Transverse colon (tissue), 4 donors: ENCODE measurements around the gene EVA1C.

Source experiments
- CTCF ChIP-seq, 5 experiments: fragments of 200-600 bp in 3 of 5; fragments of 450-650 bp in 2 of 5; sonication (generic) in 3 of 5; IDR thresholded peaks; 1 replicate in 2 of 5; 2 replicates in 3 of 5; pipeline ENCODE4 v1.5.1; 2016 to 2017; ENCODE audit warnings: antibody characterized with exemption in 5 of 5, inconsistent platforms in 3 of 5, mild to moderate bottlenecking in 2 of 5, moderate library complexity in 1 of 5
- EP300 ChIP-seq: sonication (generic); formaldehyde crosslinking; IDR thresholded peaks from one replicate; pipeline ENCODE4 v1.6.1; 2017; ENCODE audit warnings: antibody characterized with exemption, low read depth
- POLR2A ChIP-seq: fragments of 450-650 bp; IDR thresholded peaks from one replicate; pipeline ENCODE4 v1.6.1; 2016; ENCODE audit warnings: antibody characterized with exemption, mild to moderate bottlenecking, moderate library complexity
- POLR2AphosphoS5 ChIP-seq, 3 donors: sonication (generic); formaldehyde crosslinking; IDR thresholded peaks; one replicate each; pipeline ENCODE4 v1.6.1; 2016; ENCODE audit warnings: antibody characterized with exemption in 3 of 3

GRCh38 chr21:32427958-32428623, 15.6 kb downstream of the EVA1C start:
- TF ChIP-seq POLR2A (no peak), CTCF (IDR thresholded peaks at IDR 0.05) (no peak), POLR2AphosphoS5 (IDR thresholded peaks at IDR 0.05) (no peak), EP300 (no peak)
